ENCODE results near the gene CLDN15.
"Not testable (repeated sequence)": the region's sequence is repeated elsewhere in the genome, so short reads cannot be mapped to it uniquely, and the experiment has no call there.

CLDN15 gene

GRCh38 chr7:101199522-101199921 lies 38.1 kb downstream of the CLDN15 start:
- not testable (repeated sequence) for DNase-seq (ENCODE audit: low spot score)

- DNase-seq (ENCODE audit: low spot score): no peak
Measured at GRCh38 chr7:101198476-101198875, 39.1 kb downstream of the CLDN15 start.

DNA sequence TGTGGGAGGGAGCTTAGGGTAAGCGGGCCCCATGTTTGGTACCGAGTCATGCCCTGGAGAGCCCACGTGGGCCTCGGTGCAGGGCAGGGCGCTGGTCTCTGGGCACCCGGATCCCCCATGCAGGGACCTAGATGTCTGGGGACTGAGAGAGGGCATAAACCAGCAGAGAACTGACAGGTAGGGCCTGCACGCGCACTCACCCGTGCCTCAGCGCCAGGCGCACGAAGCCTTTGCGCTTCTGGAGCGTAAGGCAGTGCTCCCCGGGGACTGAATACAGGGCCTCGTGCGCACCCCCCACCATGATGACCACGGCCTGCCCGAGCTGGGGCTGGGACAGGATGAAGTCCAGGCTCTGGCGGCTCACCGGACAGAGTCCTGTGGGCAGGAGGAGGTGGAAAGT lies 39.6 kb downstream of the CLDN15 start:
- DNase-seq (ENCODE audit: low spot score): no peak

DNA sequence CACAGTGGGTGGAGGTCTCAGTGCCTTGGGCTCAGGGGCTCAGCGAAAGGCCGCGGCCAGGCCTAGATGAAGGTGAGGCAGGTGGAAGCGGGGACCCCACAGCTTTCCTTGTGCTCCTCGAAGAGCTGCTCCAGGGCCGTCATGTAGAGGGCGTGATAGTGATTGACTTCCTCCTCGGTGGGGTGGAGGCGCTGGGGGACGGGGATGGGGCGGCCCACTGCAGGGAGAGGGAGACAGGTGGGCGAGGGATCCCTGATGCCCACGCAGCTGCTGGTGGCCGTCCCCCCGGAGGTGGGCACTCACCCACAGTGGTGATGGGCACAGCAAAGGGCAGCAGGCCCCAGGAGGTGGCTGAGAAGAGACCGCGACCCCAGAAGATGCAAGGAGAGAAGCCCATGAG lies 41.7 kb downstream of the CLDN15 start:
- DNase-seq (ENCODE audit: low spot score): no peak

DNA sequence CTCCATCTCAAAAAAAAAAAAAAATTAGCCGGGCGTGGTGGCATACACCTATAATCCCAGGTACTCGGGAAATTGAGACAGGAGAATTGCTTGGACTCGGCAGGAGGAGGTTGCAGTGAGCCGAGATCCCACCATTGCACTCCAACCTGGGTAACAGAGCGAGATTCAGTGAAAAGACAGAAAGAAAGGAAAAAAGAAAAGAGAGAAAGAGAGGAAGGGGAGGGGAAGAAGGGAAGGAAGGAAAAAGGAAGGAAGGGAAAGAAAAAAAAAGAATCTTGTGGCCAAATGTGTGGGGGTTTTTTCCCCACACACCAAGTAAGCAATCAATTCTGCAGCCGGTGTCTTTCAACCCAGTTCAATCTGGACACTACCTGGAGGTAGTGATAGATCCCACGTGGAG lies 48.5 kb downstream of the CLDN15 start:
- DNase-seq (ENCODE audit: low spot score): no peak

DNA sequence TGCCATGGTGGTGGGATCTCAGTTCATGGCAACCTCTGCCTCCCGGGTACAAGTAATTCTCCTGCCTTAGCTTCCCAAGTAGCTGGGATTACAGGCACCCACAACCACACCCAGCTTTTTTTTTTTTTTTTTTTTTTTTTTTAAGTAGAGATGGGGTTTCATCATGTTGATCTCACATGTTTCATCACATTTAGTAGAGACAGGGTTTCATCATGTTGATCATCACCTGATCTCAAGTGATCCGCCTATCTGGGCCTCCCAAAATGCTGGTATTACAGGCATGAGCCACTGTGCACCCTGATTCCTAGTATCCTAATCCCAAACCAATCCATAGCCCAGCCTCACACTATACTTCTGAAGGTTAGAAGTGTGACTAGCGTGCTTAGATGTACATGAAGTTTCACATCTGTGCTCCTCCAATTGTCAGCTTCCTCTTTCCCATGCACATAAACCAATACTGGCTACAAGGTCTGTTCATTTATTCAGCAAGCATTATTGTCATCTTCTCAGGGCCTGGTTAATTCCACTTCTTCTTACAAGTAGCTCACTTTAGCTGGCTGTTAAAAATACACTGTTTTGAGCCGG lies 50.7 kb downstream of the CLDN15 start:
- no peak for DNase-seq (ENCODE audit: low spot score)

- DNase-seq (ENCODE audit: low spot score): no peak
Measured at GRCh38 chr7:101186194-101186593, 51.4 kb downstream of the CLDN15 start.

GRCh38 chr7:101185258-101185839 lies 52.3 kb downstream of the CLDN15 start:
- DNase-seq (ENCODE audit: low spot score): no peak
